ENCODE results near the gene VWA5B2. TPM values are rescaled to one million over a fixed set of nuclear protein-coding genes. Genes with fewer than 3 reads are reported as not detected.

Gene VWA5B2
- total RNA-seq, 1 experiment from 2014 or later, result 0.44 TPM

DNA sequence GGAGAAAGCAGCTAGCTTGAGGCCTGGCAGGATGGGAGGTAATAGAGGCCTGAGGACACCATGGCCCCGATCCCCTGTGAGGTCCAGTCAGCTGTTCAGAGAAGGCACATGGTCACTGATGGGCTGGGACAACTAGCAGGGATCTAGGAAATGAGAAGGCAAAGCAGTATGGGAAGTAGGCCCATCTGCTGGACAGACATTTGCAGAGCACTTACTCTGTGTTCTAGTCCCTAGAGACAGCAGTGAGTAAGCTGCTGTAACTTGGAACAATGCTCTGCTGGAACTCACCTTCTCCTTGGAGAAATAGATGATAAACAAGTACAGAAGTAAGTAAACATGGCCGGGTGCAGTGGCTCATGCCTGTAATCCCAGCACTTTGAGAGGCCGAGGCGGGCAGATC lies 53.6 kb downstream of the VWA5B2 start:
- Mint-ChIP-seq H3K27me3 (ENCODE audit: low read depth) (peaks cover 11% of the 10 kb centered on the region), H3K4me3 (no peak overlapping the region), H3K9me3 (no peaks in the 10 kb centered on the region), H3K4me1 (peaks cover 5% of the 10 kb centered on the region; the same call in 1 of the 2 replicates), H3K36me3 (no peaks in the 10 kb centered on the region), H3K27ac (no peak overlapping the region)
- ChIA-PET CTCF (interaction anchor here (0.6 to 1.3 kb wide), 3 partner anchors 33 to 75 kb away, joined by 3 to 4 read pairs (median 4); partner anchors contain the start of gene EEF1AKMT4), POLR2A (no interaction called here)
- no peak for ATAC-seq
- no peak for DNase-seq (ENCODE audit: low spot score)
- no peak for TF ChIP-seq ZNF671 (CRISPR knock-in tag; IDR thresholded peaks at IDR 0.05)
- TF ChIP-seq FOXJ3 (CRISPR knock-in tag; IDR thresholded peaks at IDR 0.05; ENCODE audit: borderline replicate concordance), result no peak
- TF ChIP-seq SOX15 (CRISPR knock-in tag; IDR thresholded peaks at IDR 0.05), result no peak
- TF ChIP-seq RORB (CRISPR knock-in tag; IDR thresholded peaks at IDR 0.05), result no peak
- no peak for TF ChIP-seq CBFB (CRISPR knock-in tag; IDR thresholded peaks at IDR 0.05; ENCODE audit: low read depth)
- no peak for TF ChIP-seq KAT7 (CRISPR knock-in tag; IDR thresholded peaks at IDR 0.05; ENCODE audit: borderline replicate concordance)
- TF ChIP-seq ESRRA (CRISPR knock-in tag; IDR thresholded peaks at IDR 0.05; ENCODE audit: borderline replicate concordance), result no peak

- peaks cover 10% of the 10 kb centered on the region for H3K27me3 Mint-ChIP-seq (ENCODE audit: low read depth)
- ATAC-seq (no peak), DNase-seq (ENCODE audit: low spot score) (no peak)
- H3K4me3 Mint-ChIP-seq, result no peak overlapping the region
- ChIA-PET POLR2A (interaction anchor here (0.6 to 1.1 kb wide), 2 partner anchors 43 to 202 kb away, joined by 3 to 4 read pairs; no protein-coding TSS in a partner anchor), CTCF (interaction anchor here (0.6 to 2.1 kb wide), 4 partner anchors 23 to 516 kb away, joined by 3 to 11 read pairs (median 9); partner anchors contain the start of gene CAMK2N2)
- H3K4me1 Mint-ChIP-seq, result peaks cover 5% of the 10 kb centered on the region; the same call in 1 of the 2 replicates
- no peak overlapping the region for H3K27ac Mint-ChIP-seq
- no peaks in the 10 kb centered on the region for H3K9me3 Mint-ChIP-seq
- no peaks in the 10 kb centered on the region for H3K36me3 Mint-ChIP-seq
- no peak for TF ChIP-seq NFE2L1 (CRISPR knock-in tag; IDR thresholded peaks at IDR 0.05)
- TF ChIP-seq JUN (CRISPR knock-in tag; IDR thresholded peaks at IDR 0.05), result no peak
These were observed 54.3 kb downstream of the VWA5B2 start for GRCh38 chr3:184283681-184284080.

- TF ChIP-seq, protein P1, sequence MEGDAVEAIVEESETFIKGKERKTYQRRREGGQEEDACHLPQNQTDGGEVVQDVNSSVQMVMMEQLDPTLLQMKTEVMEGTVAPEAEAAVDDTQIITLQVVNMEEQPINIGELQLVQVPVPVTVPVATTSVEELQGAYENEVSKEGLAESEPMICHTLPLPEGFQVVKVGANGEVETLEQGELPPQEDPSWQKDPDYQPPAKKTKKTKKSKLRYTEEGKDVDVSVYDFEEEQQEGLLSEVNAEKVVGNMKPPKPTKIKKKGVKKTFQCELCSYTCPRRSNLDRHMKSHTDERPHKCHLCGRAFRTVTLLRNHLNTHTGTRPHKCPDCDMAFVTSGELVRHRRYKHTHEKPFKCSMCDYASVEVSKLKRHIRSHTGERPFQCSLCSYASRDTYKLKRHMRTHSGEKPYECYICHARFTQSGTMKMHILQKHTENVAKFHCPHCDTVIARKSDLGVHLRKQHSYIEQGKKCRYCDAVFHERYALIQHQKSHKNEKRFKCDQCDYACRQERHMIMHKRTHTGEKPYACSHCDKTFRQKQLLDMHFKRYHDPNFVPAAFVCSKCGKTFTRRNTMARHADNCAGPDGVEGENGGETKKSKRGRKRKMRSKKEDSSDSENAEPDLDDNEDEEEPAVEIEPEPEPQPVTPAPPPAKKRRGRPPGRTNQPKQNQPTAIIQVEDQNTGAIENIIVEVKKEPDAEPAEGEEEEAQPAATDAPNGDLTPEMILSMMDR (IDR thresholded peaks at IDR 0.05), result peak; percentile 26; the same call in 1 of the 2 replicates
- TF ChIP-seq CREM (CRISPR knock-in tag; IDR thresholded peaks at IDR 0.05), result no peak
- POLR2A ChIA-PET, result interaction anchor here (1.1 kb wide), 1 partner anchor 44 kb away, joined by 4 read pairs; no protein-coding TSS in a partner anchor
- ATAC-seq (peak; percentile 90), DNase-seq (ENCODE audit: low spot score) (peak; percentile 80)
- H3K9me3 Mint-ChIP-seq, result no peaks in the 10 kb centered on the region
- H3K36me3 Mint-ChIP-seq, result no peaks in the 10 kb centered on the region
- CTCF ChIA-PET, result interaction anchor here (0.5 to 2.1 kb wide), 9 partner anchors 9 to 380 kb away, joined by 3 to 11 read pairs (median 3); partner anchors contain the start of genes CAMK2N2 and ECE2
- no peak overlapping the region for H3K4me3 Mint-ChIP-seq
- H3K27me3 Mint-ChIP-seq (ENCODE audit: low read depth), result peaks cover 6% of the 10 kb centered on the region
- H3K4me1 Mint-ChIP-seq, result peaks cover 5% of the 10 kb centered on the region; the same call in 1 of the 2 replicates
- H3K27ac Mint-ChIP-seq, result no peak overlapping the region
These were observed 55.3 kb downstream of the VWA5B2 start for GRCh38 chr3:184284696-184285095.

DNA sequence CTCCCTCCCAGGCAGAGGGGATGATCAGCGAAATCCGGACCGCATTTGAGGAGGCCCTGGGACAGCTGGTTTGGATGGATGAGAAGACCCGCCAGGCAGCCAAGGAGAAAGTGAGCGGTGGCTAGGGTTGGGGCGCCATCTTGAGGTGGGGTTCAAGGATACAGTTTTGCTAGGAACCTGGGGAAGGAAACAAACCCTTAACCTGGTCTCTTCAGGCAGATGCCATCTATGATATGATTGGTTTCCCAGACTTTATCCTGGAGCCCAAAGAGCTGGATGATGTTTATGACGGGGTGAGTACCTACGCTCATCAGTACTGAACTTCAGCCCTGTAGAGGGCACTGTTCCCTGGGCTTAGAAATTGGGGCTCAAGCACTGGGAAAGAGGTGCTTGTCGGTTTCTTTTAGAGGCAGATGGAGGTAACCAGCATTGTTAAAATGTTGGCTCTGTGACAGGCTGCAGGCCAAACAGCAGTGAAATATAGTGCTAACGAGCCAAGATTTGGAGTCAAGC lies 60.1 kb downstream of the VWA5B2 start:
- no peaks in the 10 kb centered on the region; the same call in 1 of the 2 replicates for H3K27me3 Mint-ChIP-seq (ENCODE audit: low read depth)

More for the DNA sequence above, 60.1 kb downstream of the VWA5B2 start:
- no peak for TF ChIP-seq FOXP4 (CRISPR knock-in tag; IDR thresholded peaks at IDR 0.05)
- TF ChIP-seq, protein P2, sequence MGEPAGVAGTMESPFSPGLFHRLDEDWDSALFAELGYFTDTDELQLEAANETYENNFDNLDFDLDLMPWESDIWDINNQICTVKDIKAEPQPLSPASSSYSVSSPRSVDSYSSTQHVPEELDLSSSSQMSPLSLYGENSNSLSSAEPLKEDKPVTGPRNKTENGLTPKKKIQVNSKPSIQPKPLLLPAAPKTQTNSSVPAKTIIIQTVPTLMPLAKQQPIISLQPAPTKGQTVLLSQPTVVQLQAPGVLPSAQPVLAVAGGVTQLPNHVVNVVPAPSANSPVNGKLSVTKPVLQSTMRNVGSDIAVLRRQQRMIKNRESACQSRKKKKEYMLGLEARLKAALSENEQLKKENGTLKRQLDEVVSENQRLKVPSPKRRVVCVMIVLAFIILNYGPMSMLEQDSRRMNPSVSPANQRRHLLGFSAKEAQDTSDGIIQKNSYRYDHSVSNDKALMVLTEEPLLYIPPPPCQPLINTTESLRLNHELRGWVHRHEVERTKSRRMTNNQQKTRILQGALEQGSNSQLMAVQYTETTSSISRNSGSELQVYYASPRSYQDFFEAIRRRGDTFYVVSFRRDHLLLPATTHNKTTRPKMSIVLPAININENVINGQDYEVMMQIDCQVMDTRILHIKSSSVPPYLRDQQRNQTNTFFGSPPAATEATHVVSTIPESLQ (CRISPR knock-in tag; IDR thresholded peaks at IDR 0.05), result no peak
- TF ChIP-seq, protein P1 (IDR thresholded peaks at IDR 0.05), result peak; percentile 52
- TF ChIP-seq E2F4 (CRISPR knock-in tag; IDR thresholded peaks at IDR 0.05; ENCODE audit: borderline replicate concordance, low read depth), result no peak
- ATAC-seq, result peak; percentile 76
- DNase-seq (ENCODE audit: low spot score), result peak; percentile 88
- no peaks in the 10 kb centered on the region for H3K36me3 Mint-ChIP-seq
- H3K4me1 Mint-ChIP-seq, result peaks cover 5% of the 10 kb centered on the region; the same call in 1 of the 2 replicates
- H3K9me3 Mint-ChIP-seq, result no peaks in the 10 kb centered on the region
- no peak overlapping the region for H3K27ac Mint-ChIP-seq
- CTCF ChIA-PET, result interaction anchor here (0.5 to 2.2 kb wide), 30 partner anchors 8 to 394 kb away, joined by 3 to 18 read pairs (median 4); partner anchors contain the start of genes ABCC5, ABCF3, CAMK2N2 and EEF1AKMT4
- POLR2A ChIA-PET, result interaction anchor here (0.5 to 0.7 kb wide), 2 partner anchors 71 to 115 kb away, joined by 3 read pairs; no protein-coding TSS in a partner anchor
- H3K4me3 Mint-ChIP-seq, result no peak overlapping the region

All from WTC11 (cell line).